ENCODE results near the gene DRD1. TPM values are rescaled to one million over a fixed set of nuclear protein-coding genes. Genes with fewer than 3 reads are reported as not detected.

Gene DRD1
- total RNA-seq, 4 donors from 2014 or later = 0.13 to 0.96 (median 0.32) TPM; not detected in 1

- no peak for DNase-seq (ENCODE audit: low spot score)
- ATAC-seq (ENCODE audit: low FRiP score) = no peak
- no peak for TF ChIP-seq CTCF (IDR thresholded peaks at IDR 0.05)
Observed at GRCh38 chr5:175485631-175486030, 41.6 kb upstream of the DRD1 start.

GRCh38 chr5:175484829-175485228 lies 40.8 kb upstream of the DRD1 start:
- no peak for ATAC-seq (ENCODE audit: low FRiP score)
- DNase-seq (ENCODE audit: low spot score) = no peak
- no peak for TF ChIP-seq CTCF (IDR thresholded peaks at IDR 0.05)

- ATAC-seq (ENCODE audit: low FRiP score) (no peak), DNase-seq (ENCODE audit: low spot score) (no peak)
- no peak for TF ChIP-seq CTCF (IDR thresholded peaks at IDR 0.05)
Observed at GRCh38 chr5:175484322-175484721, 40.3 kb upstream of the DRD1 start.

GRCh38 chr5:175483337-175483736 lies 39.4 kb upstream of the DRD1 start:
- no peak for ATAC-seq (ENCODE audit: low FRiP score)
- no peak for DNase-seq (ENCODE audit: low spot score)
- TF ChIP-seq CTCF (IDR thresholded peaks at IDR 0.05) = no peak

GRCh38 chr5:175479125-175479881 lies 35.3 kb upstream of the DRD1 start:
- ATAC-seq (ENCODE audit: low FRiP score) = no peak
- DNase-seq (ENCODE audit: low spot score) = no peak
- TF ChIP-seq CTCF (IDR thresholded peaks at IDR 0.05) = no peak

GRCh38 chr5:175478384-175479124 lies 34.6 kb upstream of the DRD1 start, which contains the start of gene SFXN1:
Gene SFXN1, plus strand, starts transcription at chr5:175478560. Its CDS starts 13,544 bp downstream, at chr5:175492104.
- no peak for TF ChIP-seq CTCF (IDR thresholded peaks at IDR 0.05)
- ATAC-seq (ENCODE audit: low FRiP score) = peak; percentile 92
- no peak for DNase-seq (ENCODE audit: low spot score)
